ENCODE results near the gene MAFG. TPM values are rescaled to one million over a fixed set of nuclear protein-coding genes. Genes with fewer than 3 reads are reported as not detected.
A peak's percentile ranks its signal among the peaks of the same experiment; 100 is the strongest.

MAFG gene
- total and polyA plus RNA-seq, 2 of the 13 experiments (the other 11 are each of a cell fraction or from before 2014, with no cell fraction given): 14.5 to 20.0 TPM

DNA sequence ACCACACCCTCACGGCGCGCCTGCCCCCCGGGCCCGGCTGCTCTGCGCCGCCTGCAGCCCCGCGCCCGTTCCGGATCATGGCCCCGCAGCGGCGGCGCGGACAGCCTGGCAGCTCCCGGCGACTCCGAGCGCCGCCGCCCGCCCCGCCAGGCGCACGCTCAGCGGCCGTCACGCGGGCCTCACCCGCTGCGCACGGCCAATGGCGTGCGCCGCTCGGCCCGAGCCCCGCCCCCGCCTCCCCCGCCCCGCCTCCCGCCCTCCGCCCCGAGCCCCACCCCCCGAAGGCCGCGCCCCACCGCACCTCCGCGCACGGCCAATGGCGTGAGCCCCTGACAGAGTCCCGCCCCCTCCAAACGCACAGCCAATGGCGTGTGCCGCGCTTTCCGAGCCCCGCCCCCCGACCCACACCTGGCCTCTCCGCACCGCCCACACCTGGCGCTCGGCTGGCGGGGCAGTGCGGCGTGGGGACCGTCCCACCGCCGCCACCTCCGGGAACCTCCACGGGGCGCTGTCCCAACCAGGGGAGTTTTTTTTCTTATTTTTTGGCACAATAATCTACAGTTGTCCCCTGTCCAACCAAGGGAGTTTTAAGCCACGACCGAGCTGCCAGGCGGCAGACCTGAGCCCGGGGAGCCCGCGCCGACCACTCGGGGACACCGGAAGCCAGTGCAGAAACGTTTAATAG is 16.1 kb downstream of the MAFG start, which contains the start of gene PCYT2 (continued):
- TF ChIP-seq NONO (IDR thresholded peaks at IDR 0.05) (no peak), NONO (CRISPR knock-in tag; conservative IDR thresholded peaks at IDR 0.05) (no peak), SYNCRIP (IDR thresholded peaks at IDR 0.05; ENCODE audit: insufficient read depth, low read depth, low read length) (no peak), GATAD1 (CRISPR knock-in tag; IDR thresholded peaks at IDR 0.05) (no peak), DNMT1 (CRISPR knock-in tag; IDR thresholded peaks at IDR 0.05) (no peak), KLF15 (CRISPR knock-in tag; IDR thresholded peaks at IDR 0.05; ENCODE audit: borderline replicate concordance) (0 out of 2 replicates have a peak, but pooled peaks have one; percentile 23), JDP2 (CRISPR knock-in tag; IDR thresholded peaks at IDR 0.05; ENCODE audit: borderline replicate concordance) (no peak), JUND (CRISPR knock-in tag; IDR thresholded peaks at IDR 0.05) (no peak), SIN3A (IDR thresholded peaks at IDR 0.05; ENCODE audit: borderline replicate concordance, low read depth, low read length) (peak; percentile 71; the same call in 1 of the 2 replicates), ZBTB20 (CRISPR knock-in tag; IDR thresholded peaks at IDR 0.05; ENCODE audit: borderline replicate concordance, low read depth) (no peak), CBX2 (IDR thresholded peaks at IDR 0.05; ENCODE audit: low read depth, low read length) (no peak), CBX2 (CRISPR knock-in tag; IDR thresholded peaks at IDR 0.05; ENCODE audit: low read depth) (no peak), HOXA7 (CRISPR knock-in tag; IDR thresholded peaks at IDR 0.05) (no peak), ZKSCAN5 (CRISPR knock-in tag; IDR thresholded peaks at IDR 0.05) (no peak), ZNF816 (CRISPR knock-in tag; IDR thresholded peaks at IDR 0.05; ENCODE audit: borderline replicate concordance) (0 out of 2 replicates have a peak, but pooled peaks have one; percentile 22), IRX3 (CRISPR knock-in tag; IDR thresholded peaks at IDR 0.05; ENCODE audit: borderline replicate concordance, low read depth) (no peak), ZNF318 (CRISPR knock-in tag; IDR thresholded peaks at IDR 0.05) (no peak), KAT7 (CRISPR knock-in tag; IDR thresholded peaks at IDR 0.05; ENCODE audit: borderline replicate concordance) (no peak), EZH2 (conservative IDR thresholded peaks at IDR 0.05; ENCODE audit: low read depth, low read length) (no peak), ZNF562 (CRISPR knock-in tag; IDR thresholded peaks at IDR 0.05; ENCODE audit: borderline replicate concordance) (no peak), NFRKB (IDR thresholded peaks at IDR 0.05) (no peak), TBX2 (CRISPR knock-in tag; IDR thresholded peaks at IDR 0.05; ENCODE audit: borderline replicate concordance) (peak; percentile 14; the same call in 1 of the 2 replicates), GPN1 (CRISPR knock-in tag; IDR thresholded peaks at IDR 0.05; ENCODE audit: borderline replicate concordance) (no peak), MTF1 (CRISPR knock-in tag; IDR thresholded peaks at IDR 0.05) (no peak), ZNF350 (CRISPR knock-in tag; IDR thresholded peaks at IDR 0.05; ENCODE audit: borderline replicate concordance, low read depth) (no peak)

Measured in HepG2 (cell line).